NAMALWA (cell line): ENCODE measurements around the gene KIAA2012.
A peak's percentile ranks its signal among the peaks of the same experiment; 100 is the strongest.

Experiments
- DNase-seq: peaks from one replicate; pipeline ENCODE4 v3.0.0-alpha.2; 2015; ENCODE audit warnings: low spot score

The KIAA2012 gene

GRCh38 chr2:202152104-202152715 is 79.2 kb downstream of the KIAA2012 start:
- no peak for DNase-seq

GRCh38 chr2:202154613-202155012 is 81.6 kb downstream of the KIAA2012 start:
- no peak for DNase-seq

- no peak for DNase-seq
Observed at GRCh38 chr2:202157211-202157990, 84.3 kb downstream of the KIAA2012 start.

- no peak for DNase-seq
Observed at GRCh38 chr2:202158796-202159195, 85.7 kb downstream of the KIAA2012 start.

GRCh38 chr2:202161151-202161835 is 88.2 kb downstream of the KIAA2012 start:
- DNase-seq, result no peak

- DNase-seq, result no peak
Observed at GRCh38 chr2:202164411-202164810, 91.4 kb downstream of the KIAA2012 start.

- DNase-seq, result no peak
Observed at GRCh38 chr2:202165208-202165607, 92.2 kb downstream of the KIAA2012 start.

GRCh38 chr2:202165945-202166344 is 92.9 kb downstream of the KIAA2012 start:
- no peak for DNase-seq

- no peak for DNase-seq
Observed at GRCh38 chr2:202169131-202169530, 96.1 kb downstream of the KIAA2012 start.

- DNase-seq, result no peak
Observed at GRCh38 chr2:202169832-202170424, 96.9 kb downstream of the KIAA2012 start.

GRCh38 chr2:202171241-202171825 is 98.3 kb downstream of the KIAA2012 start:
- DNase-seq, result no peak

- DNase-seq, result no peak
Observed at GRCh38 chr2:202172439-202173211, 99.6 kb downstream of the KIAA2012 start.

- peak; percentile 77 for DNase-seq
Observed at GRCh38 chr2:202178346-202178958, 105.4 kb downstream of the KIAA2012 start.

- DNase-seq, result no peak
Observed at GRCh38 chr2:202184557-202184956, 111.5 kb downstream of the KIAA2012 start.

GRCh38 chr2:202185156-202185555 is 112.1 kb downstream of the KIAA2012 start:
- DNase-seq, result no peak

GRCh38 chr2:202186641-202187202 is 113.7 kb downstream of the KIAA2012 start:
- DNase-seq, result no peak

- no peak for DNase-seq
Observed at GRCh38 chr2:202187570-202187969, 114.5 kb downstream of the KIAA2012 start.

GRCh38 chr2:202193305-202193704 is 120.2 kb downstream of the KIAA2012 start:
- DNase-seq, result no peak

- DNase-seq, result no peak
Observed at GRCh38 chr2:202193881-202194353, 120.9 kb downstream of the KIAA2012 start.

GRCh38 chr2:202194418-202194817 is 121.4 kb downstream of the KIAA2012 start:
- no peak for DNase-seq

GRCh38 chr2:202196727-202197126 is 123.7 kb downstream of the KIAA2012 start:
- DNase-seq, result no peak
